Dermis lymphatic vessel endothelial cell (primary cell): Measurements from ENCODE around the gene CASP14. TPM values are rescaled to one million over a fixed set of nuclear protein-coding genes. Genes with fewer than 3 reads are reported as not detected.

ENCODE experiments used
- total RNA-seq: library from RNA; depleted of rRNA; stranded (reverse); fragments of >200 nt; gene quantifications from 2 replicates; pipeline ENCODE4 v1.2.1, GENCODE V29; 2014

Gene CASP14, protein sequence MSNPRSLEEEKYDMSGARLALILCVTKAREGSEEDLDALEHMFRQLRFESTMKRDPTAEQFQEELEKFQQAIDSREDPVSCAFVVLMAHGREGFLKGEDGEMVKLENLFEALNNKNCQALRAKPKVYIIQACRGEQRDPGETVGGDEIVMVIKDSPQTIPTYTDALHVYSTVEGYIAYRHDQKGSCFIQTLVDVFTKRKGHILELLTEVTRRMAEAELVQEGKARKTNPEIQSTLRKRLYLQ
- not detected in 2 replicates for total RNA-seq

DNA sequence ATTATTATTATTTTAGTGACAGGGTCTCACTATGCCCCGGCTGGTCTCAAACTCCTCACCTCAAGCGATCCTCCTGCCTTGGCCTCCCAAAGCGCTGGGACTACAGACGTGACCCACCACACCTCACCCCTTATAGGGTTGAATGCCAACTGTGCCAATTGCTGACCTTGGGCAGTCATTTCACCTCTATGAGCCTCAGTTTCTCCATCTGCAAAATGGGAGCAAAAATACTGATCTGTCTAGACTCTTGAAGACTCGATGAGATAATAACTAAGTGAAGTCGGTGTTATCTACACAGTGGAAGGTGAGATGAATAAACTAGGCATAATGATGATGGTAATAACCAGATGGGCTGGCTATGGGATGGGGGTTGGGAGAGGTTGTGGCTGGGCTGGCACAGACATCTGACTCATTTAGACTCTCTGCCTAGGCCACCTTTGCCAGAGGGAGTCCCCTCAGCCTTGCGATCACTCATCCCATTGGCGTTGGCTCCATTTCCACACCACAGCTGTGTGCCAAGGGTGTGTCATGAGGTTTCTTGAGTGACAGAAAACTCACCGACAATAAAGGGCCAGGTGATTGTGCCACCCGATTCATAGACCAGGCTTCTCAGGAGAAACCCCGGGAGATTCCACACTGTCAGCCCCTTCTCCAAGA is at the start of gene CASP14:
TSS of gene CASP14 (plus strand) at position 596 of the 657 bp plus-strand sequence. CDS start 2,772 bp downstream, outside the sequence.

DNA sequence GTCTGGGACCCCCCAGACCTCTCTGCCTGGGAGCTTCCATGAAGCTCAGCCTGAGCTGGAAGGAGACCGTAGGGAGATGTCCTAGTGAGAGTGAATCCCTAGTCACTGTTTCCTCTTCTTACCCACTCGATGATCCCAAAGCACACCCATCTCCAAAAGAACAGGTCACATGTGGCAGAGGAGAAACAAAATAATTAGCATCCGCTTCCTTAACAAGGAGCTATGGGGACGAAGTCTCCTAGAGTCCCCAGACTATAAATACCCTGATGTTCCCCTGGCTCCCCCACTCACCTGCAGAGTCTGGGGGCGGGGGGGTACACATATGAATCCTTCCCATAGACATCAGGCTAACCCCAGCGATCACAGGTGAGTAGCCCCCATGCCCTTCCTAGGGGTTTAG is 32.6 kb downstream of the CASP14 start, which contains the start of gene OR1I1:
TSS of gene OR1I1 (plus strand) at position 301 of the 400 bp plus-strand sequence. CDS start 4,855 bp downstream, outside the sequence.

DNA sequence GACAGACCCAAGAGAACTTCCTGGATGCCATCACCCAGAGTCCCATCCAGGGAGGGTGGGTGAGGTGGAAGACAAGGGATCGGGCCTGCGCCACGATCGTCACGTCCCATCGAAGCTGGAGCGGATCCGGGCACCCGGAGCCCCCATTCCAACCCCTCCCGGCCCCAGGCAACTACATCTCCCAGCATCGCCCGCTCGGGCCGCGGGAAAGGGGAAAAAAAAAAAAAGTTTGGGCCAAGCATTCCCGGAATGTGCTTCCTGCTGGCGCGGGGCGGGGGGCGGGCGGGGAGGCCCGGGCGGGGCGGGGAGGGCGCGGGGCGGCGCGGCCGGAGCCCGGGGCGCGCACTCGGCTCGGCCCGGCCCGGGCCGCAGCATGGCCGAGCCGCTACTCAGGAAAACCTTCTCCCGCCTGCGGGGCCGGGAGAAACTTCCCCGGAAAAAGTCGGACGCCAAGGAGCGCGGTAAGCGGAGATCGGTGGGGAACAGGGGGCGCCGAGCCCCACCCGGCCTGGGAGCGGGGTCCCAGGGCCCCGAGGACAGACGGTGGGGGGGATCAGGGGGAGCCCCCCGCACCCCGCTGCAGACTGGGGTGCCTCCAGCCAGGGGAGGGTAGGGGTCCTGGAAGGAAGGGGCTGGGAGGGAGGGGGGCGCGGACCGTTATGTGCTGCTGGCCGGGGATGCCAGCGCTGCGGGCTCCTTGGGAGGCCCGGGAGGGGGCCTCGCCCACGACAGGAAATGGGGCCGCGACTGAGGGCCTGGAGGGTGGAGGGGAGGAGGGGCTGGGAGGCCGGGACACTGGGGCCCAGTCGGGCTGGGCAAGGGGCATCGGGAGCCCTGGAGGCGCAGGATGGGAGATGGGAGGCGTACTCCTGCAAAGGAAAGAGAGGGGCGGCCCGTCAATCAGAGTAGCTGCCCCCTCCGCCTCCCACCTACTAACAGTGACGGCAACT is 58.1 kb downstream of the CASP14 start, which contains the start of gene SYDE1:
TSS of gene SYDE1 (plus strand) at position 341 of the 950 bp plus-strand sequence. CDS start at position 374, 33 bp downstream.

Other genes with a start within 250 kb of the CASP14 start
- not detected in 2 replicates for gene OR7A5, start 214.3 kb upstream of the CASP14 start, total RNA-seq
- not detected in 2 replicates for gene OR7C1, start 214.3 kb upstream of the CASP14 start, total RNA-seq
- not detected in 2 replicates for gene OR7A10, start 200.6 kb upstream of the CASP14 start, total RNA-seq
- not detected in 2 replicates for gene OR7A17, start 163.3 kb upstream of the CASP14 start, total RNA-seq
- not detected in 2 replicates for gene OR7C2, start 108.0 kb upstream of the CASP14 start, total RNA-seq
- not detected in 2 replicates for gene SLC1A6, start 69.6 kb upstream of the CASP14 start, total RNA-seq
- gene OR1I1, start 32.7 kb downstream of the CASP14 start, total RNA-seq, result not detected in 2 replicates
- 10.9 and 15.5 TPM in 2 replicates for gene SYDE1, start 57.9 kb downstream of the CASP14 start, total RNA-seq
- gene NOTCH3, start 151.5 kb downstream of the CASP14 start, total RNA-seq, result 0.52 and 5.2 TPM in 2 replicates
- gene EPHX3, start 183.0 kb downstream of the CASP14 start, total RNA-seq, result 0.09 and 0.11 TPM in 2 replicates